Peyer's patch (tissue), 4 donors: Measurements from ENCODE around the gene PHC2.

Source experiments
- CTCF ChIP-seq, 6 experiments: fragments of 450-650 bp in 4 of 6; fragments of 200-600 bp in 2 of 6; sonication (generic) in 1 of 6; IDR thresholded peaks; one replicate each; pipeline ENCODE4 v1.5.1; 2017 to 2019; ENCODE audit warnings: antibody characterized with exemption in 6 of 6, mild to moderate bottlenecking in 3 of 6, moderate library complexity in 1 of 6
- POLR2A ChIP-seq, 2 donors: fragments of 450-650 bp; IDR thresholded peaks; one replicate each; pipeline ENCODE4 v1.5.1; 2017; ENCODE audit warnings: antibody characterized with exemption in 2 of 2, mild to moderate bottlenecking in 2 of 2, moderate library complexity in 2 of 2

- TF ChIP-seq CTCF (IDR thresholded peaks at IDR 0.05) (no peak), POLR2A (IDR thresholded peaks at IDR 0.05) (no peak)
These were observed 16.0 kb downstream of the PHC2 start for GRCh38 chr1:33414879-33415278.
